SIG-M5 treated with dmso at 0.1 percent for 504 hours (cell line): ENCODE data around the gene INAFM2.

Experiments used
- DNase-seq: peaks from one replicate; lab custom pipeline; 2025; ENCODE audit not compliant: unreplicated experiment; lab: John Stamatoyannopoulos, UW

INAFM2 gene

GRCh38 chr15:40327457-40327856 is 4.0 kb downstream of the INAFM2 start:
- no peak for DNase-seq

GRCh38 chr15:40328176-40328575 is 4.7 kb downstream of the INAFM2 start:
- no peak for DNase-seq

- DNase-seq, result no peak
Observed at GRCh38 chr15:40328751-40329150, 5.3 kb downstream of the INAFM2 start.

GRCh38 chr15:40329804-40330203 is 6.3 kb downstream of the INAFM2 start:
- no peak for DNase-seq

- DNase-seq, result no peak
Observed at GRCh38 chr15:40330368-40330836, 6.9 kb downstream of the INAFM2 start.

GRCh38 chr15:40331026-40331425 is 7.5 kb downstream of the INAFM2 start:
- no peak for DNase-seq

GRCh38 chr15:40331637-40332036 is 8.1 kb downstream of the INAFM2 start:
- DNase-seq, result no peak

GRCh38 chr15:40332113-40332781 is 8.8 kb downstream of the INAFM2 start:
- DNase-seq, result no peak

GRCh38 chr15:40333922-40334492 is 10.5 kb downstream of the INAFM2 start:
- DNase-seq, result peak; percentile 73

GRCh38 chr15:40334541-40334940 is 11.0 kb downstream of the INAFM2 start:
- no peak for DNase-seq

- no peak for DNase-seq
Observed at GRCh38 chr15:40334941-40335795, 11.7 kb downstream of the INAFM2 start.

- DNase-seq, result no peak
Observed at GRCh38 chr15:40335938-40336743, 12.6 kb downstream of the INAFM2 start.

GRCh38 chr15:40336744-40337122 is 13.2 kb downstream of the INAFM2 start:
- no peak for DNase-seq

- no peak for DNase-seq
Observed at GRCh38 chr15:40337597-40337996, 14.1 kb downstream of the INAFM2 start.

- DNase-seq, result peak; percentile 65
Observed at GRCh38 chr15:40338041-40338657, 14.7 kb downstream of the INAFM2 start.

- no peak for DNase-seq
Observed at GRCh38 chr15:40338921-40339620, 15.6 kb downstream of the INAFM2 start.

- no peak for DNase-seq
Observed at GRCh38 chr15:40339621-40339945, 16.1 kb downstream of the INAFM2 start.

GRCh38 chr15:40340038-40340739 is 16.7 kb downstream of the INAFM2 start:
- DNase-seq, result no peak

- DNase-seq, result no peak
Observed at GRCh38 chr15:40340740-40341400, 17.4 kb downstream of the INAFM2 start, which contains the start of gene CCDC9B. Gene CCDC9B (minus strand): TSS chr15:40340939. CDS start chr15:40340819, 120 bp downstream.
